GM12872 (cell line): ENCODE data around the gene SNHG17.

Experiments
- TF ChIP-seq, protein P1 (sequence below): IDR thresholded peaks from 3 replicates; pipeline ENCODE4 v1.5.1; 2011; ENCODE audit warnings: low read depth, mild to moderate bottlenecking, low read length, moderate library complexity; ENCODE audit not compliant: insufficient read depth

SNHG17 gene

GRCh38 chr20:38450412-38450975 is 15.4 kb upstream of the SNHG17 start:
- TF ChIP-seq, protein P1, sequence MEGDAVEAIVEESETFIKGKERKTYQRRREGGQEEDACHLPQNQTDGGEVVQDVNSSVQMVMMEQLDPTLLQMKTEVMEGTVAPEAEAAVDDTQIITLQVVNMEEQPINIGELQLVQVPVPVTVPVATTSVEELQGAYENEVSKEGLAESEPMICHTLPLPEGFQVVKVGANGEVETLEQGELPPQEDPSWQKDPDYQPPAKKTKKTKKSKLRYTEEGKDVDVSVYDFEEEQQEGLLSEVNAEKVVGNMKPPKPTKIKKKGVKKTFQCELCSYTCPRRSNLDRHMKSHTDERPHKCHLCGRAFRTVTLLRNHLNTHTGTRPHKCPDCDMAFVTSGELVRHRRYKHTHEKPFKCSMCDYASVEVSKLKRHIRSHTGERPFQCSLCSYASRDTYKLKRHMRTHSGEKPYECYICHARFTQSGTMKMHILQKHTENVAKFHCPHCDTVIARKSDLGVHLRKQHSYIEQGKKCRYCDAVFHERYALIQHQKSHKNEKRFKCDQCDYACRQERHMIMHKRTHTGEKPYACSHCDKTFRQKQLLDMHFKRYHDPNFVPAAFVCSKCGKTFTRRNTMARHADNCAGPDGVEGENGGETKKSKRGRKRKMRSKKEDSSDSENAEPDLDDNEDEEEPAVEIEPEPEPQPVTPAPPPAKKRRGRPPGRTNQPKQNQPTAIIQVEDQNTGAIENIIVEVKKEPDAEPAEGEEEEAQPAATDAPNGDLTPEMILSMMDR, result no peak

GRCh38 chr20:38449046-38449445 is 13.9 kb upstream of the SNHG17 start:
- TF ChIP-seq, protein P1, result no peak

- TF ChIP-seq, protein P1, result 0 out of 3 replicates have a peak, but pooled peaks have one; percentile 4
These were observed 13.0 kb upstream of the SNHG17 start for GRCh38 chr20:38447931-38448675.

DNA sequence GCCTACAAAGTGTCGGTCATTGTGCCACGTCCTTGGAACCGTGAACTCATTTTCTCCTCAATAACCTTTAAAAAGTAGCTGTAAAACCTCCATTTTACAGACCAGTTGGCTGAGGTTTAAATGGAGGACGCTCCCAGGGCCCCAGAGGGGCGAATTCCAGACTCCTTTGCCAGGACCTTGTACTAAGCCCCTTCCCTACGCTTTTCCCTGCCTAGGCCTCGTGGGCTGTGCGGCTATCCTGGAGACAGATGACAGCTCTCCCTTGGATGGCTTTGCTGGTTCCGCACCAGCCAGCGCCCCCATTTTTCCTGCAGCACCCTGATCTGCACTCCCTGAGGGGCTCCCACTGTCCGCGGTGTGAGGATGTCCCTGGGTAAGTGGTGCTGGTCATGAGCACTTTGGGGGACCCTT is 12.1 kb upstream of the SNHG17 start:
- TF ChIP-seq, protein P1, result no peak

DNA sequence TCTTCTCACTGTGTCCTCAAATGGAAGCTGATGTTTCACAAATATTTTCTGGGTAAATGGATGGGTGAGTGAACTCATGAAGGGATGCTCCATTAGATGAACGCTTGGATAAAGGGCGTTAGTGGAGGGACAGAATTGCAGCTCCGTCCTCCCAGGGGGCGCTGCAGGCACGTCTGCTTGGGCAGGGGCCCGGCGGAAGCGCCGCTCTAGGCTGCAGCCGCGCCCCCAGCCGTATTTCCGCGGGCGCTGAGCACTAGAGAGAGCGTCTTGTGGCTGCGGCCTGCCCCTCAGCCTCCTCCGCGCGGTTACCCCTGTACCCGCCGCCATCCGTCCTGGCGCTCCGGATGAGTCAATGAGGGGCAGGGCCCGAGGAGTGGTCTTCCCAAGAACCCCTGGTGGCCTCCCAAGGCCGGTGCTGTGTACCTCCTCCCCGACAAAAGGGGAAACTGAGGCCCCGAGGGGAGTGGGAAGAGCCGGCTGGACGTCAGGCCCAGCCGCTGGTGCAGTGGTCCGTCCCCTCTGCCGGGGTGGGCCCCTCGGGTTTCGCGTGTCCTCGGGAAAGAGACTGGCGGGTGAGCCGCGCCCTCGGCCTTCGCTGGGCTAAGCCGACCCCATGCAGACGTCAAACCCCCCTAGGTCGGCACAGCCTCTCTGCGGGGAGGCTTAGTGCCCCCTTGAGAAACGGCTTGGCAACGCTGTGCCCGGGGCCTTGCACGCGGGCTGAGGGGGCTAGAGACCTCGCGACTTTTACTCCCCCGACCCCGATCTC is 11.5 kb upstream of the SNHG17 start:
- TF ChIP-seq, protein P1, result peak; percentile 97

- TF ChIP-seq, protein P1, result no peak
These were observed 10.8 kb upstream of the SNHG17 start for GRCh38 chr20:38445901-38446425.

DNA sequence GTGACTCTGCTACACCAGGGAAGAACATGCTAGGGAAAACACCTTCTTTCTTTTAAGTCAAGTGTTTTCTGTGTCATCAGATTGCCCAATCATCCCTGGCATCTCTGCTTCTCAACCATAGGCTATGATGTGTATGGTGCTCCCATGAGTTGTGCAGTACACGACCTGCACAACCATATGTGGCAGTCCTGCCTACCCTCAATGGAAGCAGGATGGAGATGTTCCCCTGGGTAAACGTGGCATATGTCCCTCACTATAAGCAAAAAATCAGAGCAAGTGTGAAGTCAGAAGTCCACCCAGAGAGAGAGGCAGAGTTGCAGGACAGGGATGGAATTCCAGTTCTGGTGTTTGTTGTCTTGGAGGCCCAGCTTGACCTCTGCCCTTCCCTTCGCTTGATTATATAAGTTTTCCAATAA is 10.3 kb upstream of the SNHG17 start:
- TF ChIP-seq, protein P1, result no peak
